Activated CD8-positive, alpha-beta memory T cell treated with anti-CD3 and anti-CD28 coated beads, Interleukin-2, amount 10 ng/mL, durations not matched to agents 7 days and 5 days (primary cell): ENCODE results near the gene ZFAND4. TPM values are rescaled to one million over a fixed set of nuclear protein-coding genes. Genes with fewer than 3 reads are reported as not detected.
"Not testable (repeated sequence)": the region's sequence is repeated elsewhere in the genome, so short reads cannot be mapped to it uniquely, and the experiment has no call there.

Source experiments
- ATAC-seq: fragments of 150-1000 bp; cut with Tn5 transposase; one replicate; pipeline ENCODE4 v1.10.0; 2021; ENCODE audit warnings: moderate library complexity
- CTCF ChIA-PET: fragments of 350-600 bp; sonication (Branson Sonifier 250); formaldehyde crosslinking; loops from one replicate; lab custom pipeline; 2021; ENCODE audit warnings: antibody characterized with exemption; lab: Charles Lee
- DNase-seq: peaks from one replicate; pipeline ENCODE4 v3.0.0-alpha.2; 2020
- H3K27ac Mint-ChIP-seq: one replicate; pipeline ENCODE4 v1.8.0; 2021; ENCODE audit warnings: mild to moderate bottlenecking, mixed read lengths
- H3K27me3 Mint-ChIP-seq: one replicate; pipeline ENCODE4 v1.8.0; 2021; ENCODE audit warnings: mixed read lengths
- H3K36me3 Mint-ChIP-seq: one replicate; pipeline ENCODE4 v1.8.0; 2021; ENCODE audit warnings: mild to moderate bottlenecking, mixed read lengths
- H3K4me1 Mint-ChIP-seq: one replicate; pipeline ENCODE4 v1.8.0; 2021; ENCODE audit warnings: mixed read lengths
- H3K4me3 Mint-ChIP-seq: one replicate; pipeline ENCODE4 v1.8.0; 2021; ENCODE audit warnings: mild to moderate bottlenecking, moderate library complexity, mixed read lengths
- H3K9me3 Mint-ChIP-seq: one replicate; pipeline ENCODE4 v1.8.0; 2022; ENCODE audit warnings: low read depth, mixed read lengths
- total RNA-seq, 2 experiments: library from RNA; stranded (reverse); gene quantifications; one replicate each; pipeline ENCODE4 v1.2.3, GENCODE V29; 2021

ZFAND4 gene
- 10 to 100 TPM; 15.7 to 21.1 TPM for total RNA-seq

- CTCF ChIA-PET, result interaction anchor here (0.8 to 4.9 kb wide), 17 partner anchors 12 to 438 kb away, joined by 3 to 43 read pairs (median 3); no protein-coding TSS in a partner anchor
- peaks cover 5% of the 10 kb centered on the region for H3K36me3 Mint-ChIP-seq
- no peaks in the 10 kb centered on the region for H3K9me3 Mint-ChIP-seq
- no peaks in the 10 kb centered on the region for H3K27me3 Mint-ChIP-seq
- ATAC-seq, result peak; percentile 98
- peak; percentile 98 for DNase-seq
- peaks cover 35% of the 10 kb centered on the region for H3K4me1 Mint-ChIP-seq
- H3K4me3 Mint-ChIP-seq, result peak within 1 kb of the TSS; percentile 86
- peak within 1 kb of the TSS; percentile 89 for H3K27ac Mint-ChIP-seq
These were observed at the start of gene ZFAND4 for GRCh38 chr10:45672181-45673073. TSS of gene ZFAND4 (minus strand) at chr10:45672772. CDS start at chr10:45663725, 9,047 bp downstream.

DNA sequence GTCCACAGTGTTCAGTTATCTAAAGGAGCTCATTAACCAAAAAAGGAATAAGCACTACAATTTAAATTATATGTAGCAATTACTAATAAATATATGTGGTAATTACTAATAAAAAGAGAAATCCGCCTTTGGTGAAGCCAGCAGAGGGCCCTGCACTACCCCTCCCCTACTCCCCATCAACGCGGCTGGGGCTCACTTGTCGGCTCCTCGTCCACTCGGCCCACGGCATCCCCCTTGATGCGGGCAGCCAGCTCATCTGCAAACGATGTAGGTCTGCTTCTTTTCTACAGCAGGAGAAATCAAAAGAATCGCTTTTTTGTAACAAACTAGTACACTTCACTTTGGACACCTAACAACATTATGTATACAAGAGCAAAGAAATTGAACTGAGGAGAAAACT, 48.9 kb upstream of the ZFAND4 start:
- CTCF ChIA-PET, H3K4me1 Mint-ChIP-seq, H3K36me3 Mint-ChIP-seq, H3K27me3 Mint-ChIP-seq, H3K4me3 Mint-ChIP-seq, H3K9me3 Mint-ChIP-seq, H3K27ac Mint-ChIP-seq, DNase-seq, ATAC-seq: not testable (repeated sequence)

DNA sequence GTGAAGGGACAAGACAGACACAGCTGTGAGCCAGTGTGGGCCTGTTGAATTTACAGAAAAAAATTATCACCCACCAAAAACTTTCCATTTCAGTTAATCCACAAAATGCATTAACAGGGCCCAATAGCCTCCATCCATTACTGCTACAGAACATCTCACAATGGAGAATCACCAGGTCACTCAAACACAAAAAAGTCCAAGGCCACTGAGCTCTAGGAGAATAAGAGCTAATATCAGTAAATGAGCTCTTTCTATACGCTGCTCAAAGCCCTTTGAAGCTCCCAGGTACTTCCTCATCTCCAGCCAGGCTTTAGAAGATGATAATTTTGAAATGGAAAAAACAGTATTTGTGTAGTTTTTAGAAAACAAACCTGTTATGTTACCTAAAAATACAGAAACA, 45.1 kb upstream of the ZFAND4 start:
- not testable (repeated sequence) for H3K36me3 Mint-ChIP-seq, H3K4me1 Mint-ChIP-seq, H3K9me3 Mint-ChIP-seq, DNase-seq, H3K27me3 Mint-ChIP-seq, ATAC-seq, H3K27ac Mint-ChIP-seq, H3K4me3 Mint-ChIP-seq
- CTCF ChIA-PET, result interaction anchor here (1.5 kb wide), 1 partner anchor 252 kb away, joined by 3 read pairs; no protein-coding TSS in a partner anchor

- not testable (repeated sequence) for H3K36me3 Mint-ChIP-seq, DNase-seq, H3K9me3 Mint-ChIP-seq, H3K27me3 Mint-ChIP-seq, H3K27ac Mint-ChIP-seq, H3K4me3 Mint-ChIP-seq, H3K4me1 Mint-ChIP-seq, ATAC-seq
- CTCF ChIA-PET, result interaction anchor here (1.5 kb wide), 1 partner anchor 252 kb away, joined by 3 read pairs; no protein-coding TSS in a partner anchor
These were observed 44.5 kb upstream of the ZFAND4 start for GRCh38 chr10:45717053-45717452.

GRCh38 chr10:45711223-45711622, 38.7 kb upstream of the ZFAND4 start:
- CTCF ChIA-PET, H3K9me3 Mint-ChIP-seq, H3K4me1 Mint-ChIP-seq, H3K36me3 Mint-ChIP-seq, H3K27ac Mint-ChIP-seq, H3K27me3 Mint-ChIP-seq, ATAC-seq, DNase-seq, H3K4me3 Mint-ChIP-seq: not testable (repeated sequence)

DNA sequence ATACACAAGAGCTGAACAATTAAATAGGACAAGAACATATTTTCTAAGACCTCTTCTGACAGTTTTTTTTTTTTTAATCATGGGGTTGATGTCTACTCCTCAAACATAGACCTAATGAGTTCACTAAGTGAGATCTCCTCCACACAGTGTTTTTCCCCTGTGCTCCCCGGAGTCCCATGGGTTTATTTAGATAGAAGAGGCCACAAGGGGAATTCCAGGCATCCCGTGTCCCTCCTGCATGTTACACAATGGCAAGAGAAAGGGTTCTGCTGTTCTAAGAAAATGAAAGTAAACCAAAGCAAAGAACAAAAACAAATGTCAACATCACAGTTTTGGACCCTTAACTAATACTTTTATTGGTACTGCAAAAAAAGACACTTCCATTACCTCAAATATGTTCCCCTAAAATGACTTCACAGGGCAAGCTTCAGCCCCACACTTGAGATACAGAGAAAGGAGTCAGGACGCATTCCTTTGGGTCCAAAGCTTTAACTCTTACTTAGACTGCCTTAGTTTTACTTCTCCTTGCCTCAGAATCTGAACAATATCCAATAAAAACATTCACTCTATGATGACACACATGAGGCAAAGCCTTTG, 37.7 kb upstream of the ZFAND4 start:
- not testable (repeated sequence) for H3K9me3 Mint-ChIP-seq, H3K4me1 Mint-ChIP-seq, H3K27me3 Mint-ChIP-seq, H3K36me3 Mint-ChIP-seq, DNase-seq, H3K4me3 Mint-ChIP-seq, H3K27ac Mint-ChIP-seq, ATAC-seq
- CTCF ChIA-PET, result interaction anchor here (1.1 kb wide), 1 partner anchor 246 kb away, joined by 3 read pairs; no protein-coding TSS in a partner anchor

GRCh38 chr10:45678467-45678866, 5.9 kb upstream of the ZFAND4 start:
- H3K27me3 Mint-ChIP-seq, H3K4me3 Mint-ChIP-seq, H3K27ac Mint-ChIP-seq, H3K36me3 Mint-ChIP-seq, ATAC-seq, H3K9me3 Mint-ChIP-seq, H3K4me1 Mint-ChIP-seq, DNase-seq, CTCF ChIA-PET: not testable (repeated sequence)

- Mint-ChIP-seq H3K36me3 (peaks cover 5% of the 10 kb centered on the region), H3K27ac (no peak overlapping the region), H3K4me3 (no peak overlapping the region), H3K4me1 (peaks cover 19% of the 10 kb centered on the region), H3K9me3 (no peaks in the 10 kb centered on the region), H3K27me3 (no peaks in the 10 kb centered on the region)
- CTCF ChIA-PET, result no interaction called here
- no peak for ATAC-seq
- no peak for DNase-seq
These were observed 2.8 kb upstream of the ZFAND4 start for GRCh38 chr10:45675388-45675787.

DNA sequence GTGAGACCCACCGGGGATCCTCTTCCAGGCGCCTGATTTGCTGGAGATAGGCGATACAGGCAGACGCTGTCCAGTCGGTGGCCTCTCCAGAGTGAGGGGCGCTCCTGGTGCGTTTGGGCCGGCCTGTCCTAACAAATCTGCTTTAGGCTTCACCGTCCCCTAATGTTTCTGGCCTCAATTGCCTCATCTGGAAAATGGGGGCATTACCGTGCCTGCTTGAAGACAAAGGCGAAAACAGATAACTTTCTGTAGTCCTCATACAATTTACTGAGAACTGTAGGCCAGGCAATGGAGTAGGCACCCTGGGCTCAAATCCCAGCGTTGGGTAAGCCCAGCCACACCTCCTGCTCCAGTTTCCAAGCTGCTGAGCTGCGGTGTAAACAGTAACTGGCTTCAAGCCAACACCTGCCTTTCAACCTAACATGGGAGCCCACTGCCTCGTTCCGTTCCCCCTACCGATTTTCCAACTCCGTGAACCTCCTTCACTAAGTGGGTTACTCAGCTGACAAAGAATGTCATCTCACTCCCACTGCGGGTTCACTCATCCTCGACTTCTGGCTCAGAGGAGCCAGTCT, 589 bp upstream of the ZFAND4 start:
- H3K4me3 Mint-ChIP-seq, result peak overlapping the region; percentile 86
- peaks cover 5% of the 10 kb centered on the region for H3K36me3 Mint-ChIP-seq
- H3K27me3 Mint-ChIP-seq, result no peaks in the 10 kb centered on the region
- no peak for ATAC-seq
- DNase-seq, result no peak
- H3K4me1 Mint-ChIP-seq, result peaks cover 35% of the 10 kb centered on the region
- H3K9me3 Mint-ChIP-seq, result no peaks in the 10 kb centered on the region
- H3K27ac Mint-ChIP-seq, result peak overlapping the region; percentile 75
- CTCF ChIA-PET, result interaction anchor here (1.0 to 4.9 kb wide), 10 partner anchors 14 to 431 kb away, joined by 3 to 43 read pairs (median 4); no protein-coding TSS in a partner anchor

DNA sequence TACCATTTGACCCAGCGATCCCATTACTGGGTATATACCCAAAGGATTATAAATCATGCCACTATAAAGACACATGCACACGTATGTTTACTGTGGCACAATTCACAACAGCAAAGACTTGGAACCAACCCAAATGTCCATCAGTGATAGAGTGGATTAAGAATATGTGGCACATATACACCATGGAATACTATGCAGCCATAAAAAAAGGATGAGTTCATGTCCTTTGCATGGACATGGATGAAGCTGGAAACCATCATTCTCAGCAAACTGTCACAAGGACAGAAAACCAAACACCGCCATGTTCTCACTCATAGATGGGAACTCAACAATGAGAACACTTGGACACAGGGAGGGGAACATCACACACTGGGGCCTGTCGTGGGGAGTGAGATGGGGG, 1.3 kb downstream of the ZFAND4 start:
- not testable (repeated sequence) for ATAC-seq, DNase-seq, H3K9me3 Mint-ChIP-seq, H3K27me3 Mint-ChIP-seq, H3K36me3 Mint-ChIP-seq
- peak overlapping the region; percentile 86 for H3K4me3 Mint-ChIP-seq
- peak overlapping the region; percentile 89 for H3K27ac Mint-ChIP-seq
- peaks cover 35% of the 10 kb centered on the region for H3K4me1 Mint-ChIP-seq
- CTCF ChIA-PET, result interaction anchor here (0.9 to 4.9 kb wide), 11 partner anchors 13 to 421 kb away, joined by 3 to 43 read pairs (median 5); no protein-coding TSS in a partner anchor

DNA sequence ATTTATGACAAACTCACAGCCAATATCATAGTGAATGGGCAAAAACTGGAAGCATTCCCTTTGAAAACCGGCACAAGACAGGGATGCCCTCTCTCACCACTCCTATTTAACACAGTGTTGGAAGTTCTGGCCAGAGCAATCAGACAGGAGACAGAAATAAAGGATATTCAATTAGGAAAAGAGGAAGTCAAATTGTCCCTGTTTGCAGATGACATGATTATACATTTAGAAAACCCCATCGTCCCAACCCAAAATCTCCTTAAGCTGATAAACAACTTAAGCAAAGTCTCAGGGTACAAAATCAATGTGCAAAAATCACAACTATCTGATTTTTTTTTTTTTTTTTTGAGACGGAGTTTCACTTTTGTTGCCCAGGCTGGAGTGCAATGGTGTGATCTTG, 2.7 kb downstream of the ZFAND4 start:
- H3K4me3 Mint-ChIP-seq, H3K9me3 Mint-ChIP-seq, DNase-seq, H3K27ac Mint-ChIP-seq, H3K27me3 Mint-ChIP-seq, ATAC-seq: not testable (repeated sequence)
- CTCF ChIA-PET, result interaction anchor here (4.9 kb wide), 1 partner anchor 205 kb away, joined by 43 read pairs; no protein-coding TSS in a partner anchor
- H3K4me1 Mint-ChIP-seq, result peaks cover 38% of the 10 kb centered on the region
- peaks cover 15% of the 10 kb centered on the region for H3K36me3 Mint-ChIP-seq

GRCh38 chr10:45660876-45661411, 11.6 kb downstream of the ZFAND4 start:
- Mint-ChIP-seq H3K27ac (peak overlapping the region; percentile 56), H3K27me3 (no peaks in the 10 kb centered on the region)
- CTCF ChIA-PET, result no interaction called here

More at GRCh38 chr10:45660876-45661411, 11.6 kb downstream of the ZFAND4 start:
- ATAC-seq, result no peak
- Mint-ChIP-seq H3K36me3 (peaks cover 53% of the 10 kb centered on the region), H3K4me1 (peaks cover 26% of the 10 kb centered on the region), H3K4me3 (no peak overlapping the region), H3K9me3 (peaks cover 11% of the 10 kb centered on the region)
- no peak for DNase-seq
